ENCODE measurements around the gene SPRED2.

Gene SPRED2

DNA sequence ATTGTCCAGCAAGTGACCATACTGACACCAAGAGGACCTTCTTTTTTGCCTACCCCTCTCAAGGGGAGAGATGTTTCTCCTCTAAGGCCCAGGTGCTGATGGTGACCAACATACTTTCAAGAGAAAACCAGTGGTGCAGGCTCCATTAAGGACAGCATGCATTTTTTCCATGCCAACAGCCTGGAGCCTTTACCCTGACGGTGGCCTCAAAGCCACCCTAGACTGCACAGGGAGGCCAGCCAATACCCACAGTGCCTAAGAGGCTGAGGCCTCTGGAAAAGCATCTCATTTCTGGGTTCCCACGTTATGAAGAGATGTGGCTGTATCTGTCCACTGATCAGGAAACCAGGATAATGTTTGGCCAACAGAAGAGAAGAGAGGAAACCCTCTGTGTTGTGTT, 19.3 kb downstream of the SPRED2 start:
- no peak for DNase-seq

DNA sequence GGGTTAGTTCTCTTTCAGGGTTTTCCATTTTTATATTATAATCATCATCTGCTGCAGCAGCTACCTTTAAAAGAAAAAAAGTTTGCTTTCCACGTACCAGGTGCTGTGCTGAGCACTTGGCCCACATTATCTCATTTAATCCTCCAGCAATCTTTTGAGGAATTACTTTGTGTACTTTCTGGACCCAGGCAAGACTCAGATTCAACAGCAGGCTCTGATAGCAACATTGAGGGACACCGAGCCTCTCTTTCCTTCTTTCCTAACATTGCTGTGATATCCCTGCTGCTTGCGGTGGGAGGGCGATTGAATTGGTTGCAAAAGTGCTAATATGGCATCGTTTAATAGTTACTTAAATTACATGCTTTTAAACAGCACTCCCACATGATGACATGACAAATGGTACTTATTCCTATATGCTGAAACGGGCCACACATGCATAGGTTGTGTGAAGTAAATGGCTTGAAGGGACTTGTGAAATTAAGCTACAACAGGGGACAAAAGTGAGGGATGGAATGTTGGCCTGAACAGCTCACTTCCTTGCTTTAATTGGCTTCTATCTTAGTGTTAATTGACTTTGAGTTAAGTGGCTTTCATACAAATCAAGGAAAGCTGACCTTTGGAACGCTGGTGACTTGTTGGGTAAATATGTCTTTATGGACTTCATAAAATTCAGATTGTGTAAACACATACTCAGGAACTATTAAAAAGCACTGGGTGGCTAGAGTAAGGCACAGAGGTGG, 21.2 kb downstream of the SPRED2 start:
- no peak for DNase-seq

DNA sequence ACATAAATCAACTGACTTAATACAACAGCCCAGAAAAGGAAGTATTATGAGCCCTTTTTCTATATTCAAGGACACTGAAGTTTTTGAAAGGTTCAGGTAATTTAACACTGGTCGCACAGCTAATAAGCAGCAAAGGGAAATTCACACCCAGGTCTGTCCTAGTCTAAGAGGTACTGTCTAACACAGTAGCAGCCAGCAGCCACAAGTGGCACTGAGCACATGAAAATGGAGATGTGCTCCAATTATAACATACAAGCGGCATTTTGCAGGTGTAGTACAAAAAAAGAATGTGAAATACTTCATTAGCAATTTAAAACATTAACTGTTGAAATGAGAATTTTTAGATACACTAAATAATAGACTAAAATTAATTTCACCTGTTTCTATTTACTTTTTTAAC, 23.4 kb downstream of the SPRED2 start:
- DNase-seq: no peak

- peak in 1 of 3 donors; percentile 36 for DNase-seq
Measured at GRCh38 chr2:65407240-65407639, 25.2 kb downstream of the SPRED2 start.

DNA sequence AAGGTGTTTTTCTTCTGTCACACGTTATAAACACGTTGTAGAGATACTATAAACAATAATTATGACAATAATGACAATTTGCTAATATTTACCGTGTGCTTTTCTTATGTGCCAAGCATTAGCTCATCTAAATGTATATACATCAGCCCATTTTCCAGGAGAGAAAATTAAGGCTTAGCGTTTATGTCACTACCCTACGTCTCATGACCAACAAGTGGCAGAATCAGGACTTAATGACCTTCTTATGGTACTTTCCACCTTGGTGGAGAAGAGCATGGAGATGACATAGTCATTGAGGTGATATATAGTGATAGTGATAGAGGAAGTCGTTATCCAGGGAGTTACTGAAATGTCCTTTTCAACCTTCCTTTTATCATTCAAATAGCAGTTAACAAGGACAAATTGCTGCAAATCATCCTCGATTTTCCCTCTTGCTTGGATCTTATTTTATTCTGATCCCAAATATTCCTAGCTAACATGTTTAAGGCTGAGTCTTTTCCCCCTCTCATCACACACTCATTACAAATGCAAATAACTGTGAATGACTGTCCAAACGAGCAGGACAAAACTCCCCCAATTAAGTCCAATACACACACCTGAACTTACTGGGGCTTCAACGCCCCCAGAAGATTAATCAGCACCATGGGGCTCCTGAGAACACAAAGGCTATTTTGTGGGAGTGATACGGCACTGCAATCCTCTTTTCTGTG, 27.3 kb downstream of the SPRED2 start:
- no peak for DNase-seq

GRCh38 chr2:65403529-65403915, 28.9 kb downstream of the SPRED2 start:
- no peak for DNase-seq

DNA sequence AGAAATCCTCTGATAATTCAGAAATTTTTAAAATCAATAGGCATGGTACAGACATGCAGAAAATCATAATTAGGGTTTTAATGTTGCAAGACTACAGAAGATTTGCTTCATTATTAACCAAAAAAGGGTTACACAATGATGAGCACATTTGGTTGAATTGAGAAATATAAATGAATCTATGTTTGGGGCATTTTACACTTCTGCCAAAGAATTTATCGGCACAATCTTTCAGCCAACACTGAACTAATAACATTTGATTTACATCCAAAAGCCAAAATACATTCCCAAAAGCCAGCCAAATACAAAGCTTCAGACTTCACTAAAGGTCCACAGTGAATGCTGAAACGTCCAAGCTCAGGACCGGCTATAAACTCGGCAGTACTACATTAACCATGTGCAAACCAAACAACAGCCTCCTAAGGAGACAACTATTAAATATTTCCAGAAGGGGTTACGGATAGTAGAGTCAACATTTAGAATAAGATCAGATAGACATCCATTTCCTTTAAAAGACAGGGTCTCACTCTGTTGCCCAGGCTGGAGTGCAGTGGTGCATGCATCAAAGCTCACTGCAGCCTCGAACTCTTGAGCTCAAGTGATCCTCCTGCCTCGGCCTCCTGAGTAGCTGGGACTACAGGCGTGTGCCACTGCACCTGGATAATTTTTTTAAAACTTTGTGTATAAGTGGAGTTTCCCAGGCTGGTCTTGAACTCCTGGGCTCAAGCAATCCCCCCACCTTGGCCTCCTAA, 29.4 kb downstream of the SPRED2 start:
- no peak for DNase-seq

DNA sequence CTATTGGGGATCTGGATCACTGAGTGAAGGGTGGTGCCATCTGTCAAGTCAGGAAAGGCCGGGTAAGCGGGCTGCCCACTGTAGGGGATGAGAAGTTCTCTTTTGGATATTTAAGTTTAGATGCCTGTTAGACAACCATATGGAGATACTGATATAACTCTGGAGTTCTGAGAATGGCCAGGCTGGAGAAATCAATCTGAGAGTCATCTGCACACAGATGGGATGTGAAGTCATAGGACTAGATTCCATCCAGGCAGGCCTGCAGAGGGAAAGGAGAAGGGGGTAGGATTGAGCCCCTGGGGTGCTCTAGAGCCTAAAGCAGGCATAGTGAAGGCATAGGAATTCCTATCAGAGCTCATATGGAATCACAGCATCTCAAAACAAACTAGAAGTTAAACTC, 30.1 kb downstream of the SPRED2 start:
- DNase-seq: no peak

DNA sequence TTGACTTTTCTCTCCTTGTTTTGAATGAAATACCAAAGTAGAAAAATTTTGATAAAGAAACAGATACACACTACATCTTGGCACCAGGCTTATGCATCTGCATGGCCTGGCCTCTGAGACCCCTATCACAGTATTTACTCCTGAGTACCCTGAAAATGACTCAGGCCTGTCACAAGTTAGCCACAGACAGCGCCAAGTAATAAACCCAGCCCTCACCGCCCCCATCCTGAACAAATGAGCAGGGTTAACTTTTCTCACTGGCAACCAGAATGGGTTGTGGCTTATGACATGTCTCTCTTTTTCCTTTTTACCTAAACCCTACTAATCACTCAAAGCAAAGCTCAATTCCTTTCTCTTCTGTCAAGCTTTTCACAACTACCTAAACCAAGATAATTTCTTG, 35.3 kb downstream of the SPRED2 start:
- DNase-seq: peak in 1 of 3 donors; percentile 46

- peak in 1 of 3 donors; percentile 33 for DNase-seq
Measured at GRCh38 chr2:65396348-65397026, 35.9 kb downstream of the SPRED2 start.

GRCh38 chr2:65395621-65396347, 36.6 kb downstream of the SPRED2 start:
- DNase-seq: no peak

- DNase-seq: no peak
Measured at GRCh38 chr2:65393743-65394422, 38.5 kb downstream of the SPRED2 start.

DNA sequence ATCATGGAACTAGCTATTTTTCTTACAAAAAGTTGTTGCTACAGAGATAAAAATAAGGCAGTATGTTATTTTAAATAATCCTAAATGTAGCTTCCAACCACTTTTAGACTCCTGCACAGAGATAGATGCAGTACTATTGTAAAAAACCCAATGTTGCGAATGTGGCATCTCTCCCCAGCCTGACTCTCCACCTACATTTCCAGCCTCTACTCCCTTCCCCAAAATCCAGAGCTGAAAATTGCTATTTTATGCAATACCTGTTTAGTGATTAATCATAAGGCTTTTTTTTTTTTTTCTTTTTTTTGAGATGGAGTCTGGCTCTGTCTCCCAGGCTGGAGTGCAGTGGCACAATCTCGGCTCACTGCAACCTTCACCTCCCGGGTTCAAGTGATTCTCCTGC, 39.4 kb downstream of the SPRED2 start:
- DNase-seq: peak; percentile 61 to 62 (median 61)

- DNase-seq: no peak
Measured at GRCh38 chr2:65392609-65393008, 39.8 kb downstream of the SPRED2 start.

DNA sequence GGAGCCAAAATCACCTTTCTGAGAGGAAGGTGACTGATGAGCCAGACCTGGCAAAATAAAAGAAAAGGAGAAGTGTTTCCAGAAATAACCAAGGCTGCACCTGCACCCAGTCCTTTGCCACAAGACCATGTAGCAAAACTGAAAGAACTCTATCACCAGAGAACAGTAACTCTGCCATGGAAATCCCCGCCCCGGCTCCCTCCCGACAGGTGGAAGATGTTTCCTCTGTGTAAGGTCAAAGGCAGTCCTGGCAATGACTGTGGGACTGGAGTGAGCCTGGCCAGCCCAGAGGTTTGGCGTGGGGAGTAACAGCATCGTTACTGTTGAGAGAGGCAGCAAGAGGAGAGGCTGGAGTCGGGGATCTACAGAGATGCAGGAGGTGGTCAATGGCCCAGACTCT, 42.3 kb downstream of the SPRED2 start:
- no peak for DNase-seq

GRCh38 chr2:65389476-65389875, 42.9 kb downstream of the SPRED2 start:
- DNase-seq: no peak

DNA sequence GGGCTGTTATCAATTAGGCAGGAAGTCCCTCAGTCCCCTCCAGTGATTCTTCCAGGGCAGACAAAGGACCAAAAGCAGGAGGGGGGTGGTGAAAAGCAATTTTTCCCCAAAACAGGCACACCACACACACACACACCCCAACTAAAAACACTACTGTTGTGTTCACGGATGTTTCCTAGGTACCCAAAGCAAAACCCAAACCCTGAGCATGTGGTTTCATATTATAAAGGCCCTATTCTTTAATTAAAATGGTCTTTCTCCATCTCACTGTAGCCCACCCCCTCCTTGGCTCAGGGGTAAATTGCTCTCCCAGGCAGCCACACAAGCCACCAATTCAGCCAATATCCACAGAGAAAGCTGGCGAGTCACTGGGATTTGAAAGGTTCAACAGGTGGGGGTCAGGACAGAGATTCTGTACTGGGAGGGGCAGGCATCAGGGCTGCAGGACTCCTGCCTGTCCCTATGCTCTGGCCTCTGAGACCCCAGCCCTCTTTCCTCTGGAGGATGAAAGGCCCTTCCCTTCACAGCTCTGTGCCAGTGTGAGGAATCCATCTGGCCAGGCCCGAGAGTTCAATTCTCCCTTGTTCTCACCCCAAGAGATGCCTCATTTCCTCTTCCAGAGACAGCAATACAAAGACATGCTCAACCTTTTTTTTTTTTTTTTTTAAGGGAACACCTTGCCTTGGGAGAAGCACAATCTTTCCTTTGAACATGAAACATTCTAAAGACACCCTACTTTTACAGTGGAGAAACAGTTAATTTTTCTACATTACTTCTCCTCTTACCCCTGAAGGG, 43.6 kb downstream of the SPRED2 start:
- no peak for DNase-seq

GRCh38 chr2:65388051-65388531, 44.3 kb downstream of the SPRED2 start:
- no peak for DNase-seq

GRCh38 chr2:65386989-65387388, 45.4 kb downstream of the SPRED2 start:
- DNase-seq: no peak

- DNase-seq: no peak
Measured at GRCh38 chr2:65386344-65386743, 46.1 kb downstream of the SPRED2 start.

All from suppressor macrophage treated with lipopolysaccharide for 1 hour (primary cell).